ENCODE results near the gene KRABD2.

The KRABD2 gene

GRCh38 chr17:8392274-8392673 lies 15.8 kb upstream of the KRABD2 start:
- no peaks in the 10 kb centered on the region for H3K9me2 ChIP-seq (ENCODE audit: insufficient read depth, low read length)
- intact Hi-C loops (cut with micrococcal nuclease; ENCODE audit: unreplicated experiment), result no loop called here
- no peak overlapping the region for H3K4me3 ChIP-seq (ENCODE audit: low read depth, low read length, poor library complexity, severe bottlenecking)
- no peaks in the 10 kb centered on the region for H3K36me3 ChIP-seq (ENCODE audit: insufficient read depth, low read length)
- ChIA-PET CTCF (ENCODE audit: unreplicated experiment) (no interaction called here), POLR2A (no interaction called here)
- H3K4me1 ChIP-seq (ENCODE audit: insufficient read depth, low read length, poor library complexity, severe bottlenecking), result peaks cover 12% of the 10 kb centered on the region
- H3K9me3 ChIP-seq (ENCODE audit: low read length), result no peaks in the 10 kb centered on the region
- H3K79me2 ChIP-seq (ENCODE audit: insufficient read depth, low read depth, low read length), result no peaks in the 10 kb centered on the region
- H3K27ac ChIP-seq (ENCODE audit: low read depth, low read length, poor library complexity, severe bottlenecking), result no peak overlapping the region
- TF ChIP-seq CTCF (conservative IDR thresholded peaks at IDR 0.05; ENCODE audit: low read length) (no peak), EZH2phosphoT487 (IDR thresholded peaks at IDR 0.05; ENCODE audit: borderline replicate concordance, low read depth, low read length) (no peak)
- H4K20me1 ChIP-seq (ENCODE audit: insufficient read depth, low read length), result no peaks in the 10 kb centered on the region
- BruUV-seq (replicated peaks), result no TSS peak
- H3K4me2 ChIP-seq (ENCODE audit: low read length), result no peak overlapping the region
- DNase-seq (ENCODE audit: low spot score), result no peak
- H2AFZ ChIP-seq (ENCODE audit: low read length), result no peak overlapping the region

- CTCF ChIA-PET (ENCODE audit: unreplicated experiment), result no interaction called here
- H3K4me1 ChIP-seq (ENCODE audit: insufficient read depth, low read length, poor library complexity, severe bottlenecking), result peaks cover 12% of the 10 kb centered on the region
- DNase-seq (ENCODE audit: low spot score), result no peak
- BruUV-seq (replicated peaks), result no TSS peak
- no peaks in the 10 kb centered on the region for H3K79me2 ChIP-seq (ENCODE audit: insufficient read depth, low read depth, low read length)
- H2AFZ ChIP-seq (ENCODE audit: low read length), result no peak overlapping the region
- H3K9me2 ChIP-seq (ENCODE audit: insufficient read depth, low read length), result no peaks in the 10 kb centered on the region
- H3K4me2 ChIP-seq (ENCODE audit: low read length), result no peak overlapping the region
- H3K27ac ChIP-seq (ENCODE audit: low read depth, low read length, poor library complexity, severe bottlenecking), result no peak overlapping the region
- H3K4me3 ChIP-seq (ENCODE audit: low read depth, low read length, poor library complexity, severe bottlenecking), result no peak overlapping the region
- POLR2A ChIA-PET, result no interaction called here
- H3K9me3 ChIP-seq (ENCODE audit: low read length), result no peaks in the 10 kb centered on the region
- intact Hi-C loops (cut with micrococcal nuclease; ENCODE audit: unreplicated experiment), result no loop called here
- TF ChIP-seq EZH2phosphoT487 (IDR thresholded peaks at IDR 0.05; ENCODE audit: borderline replicate concordance, low read depth, low read length) (no peak), CTCF (conservative IDR thresholded peaks at IDR 0.05; ENCODE audit: low read length) (no peak)
- H4K20me1 ChIP-seq (ENCODE audit: insufficient read depth, low read length), result no peaks in the 10 kb centered on the region
- H3K36me3 ChIP-seq (ENCODE audit: insufficient read depth, low read length), result no peaks in the 10 kb centered on the region
These were observed 15.2 kb upstream of the KRABD2 start for GRCh38 chr17:8391711-8392110.

DNA sequence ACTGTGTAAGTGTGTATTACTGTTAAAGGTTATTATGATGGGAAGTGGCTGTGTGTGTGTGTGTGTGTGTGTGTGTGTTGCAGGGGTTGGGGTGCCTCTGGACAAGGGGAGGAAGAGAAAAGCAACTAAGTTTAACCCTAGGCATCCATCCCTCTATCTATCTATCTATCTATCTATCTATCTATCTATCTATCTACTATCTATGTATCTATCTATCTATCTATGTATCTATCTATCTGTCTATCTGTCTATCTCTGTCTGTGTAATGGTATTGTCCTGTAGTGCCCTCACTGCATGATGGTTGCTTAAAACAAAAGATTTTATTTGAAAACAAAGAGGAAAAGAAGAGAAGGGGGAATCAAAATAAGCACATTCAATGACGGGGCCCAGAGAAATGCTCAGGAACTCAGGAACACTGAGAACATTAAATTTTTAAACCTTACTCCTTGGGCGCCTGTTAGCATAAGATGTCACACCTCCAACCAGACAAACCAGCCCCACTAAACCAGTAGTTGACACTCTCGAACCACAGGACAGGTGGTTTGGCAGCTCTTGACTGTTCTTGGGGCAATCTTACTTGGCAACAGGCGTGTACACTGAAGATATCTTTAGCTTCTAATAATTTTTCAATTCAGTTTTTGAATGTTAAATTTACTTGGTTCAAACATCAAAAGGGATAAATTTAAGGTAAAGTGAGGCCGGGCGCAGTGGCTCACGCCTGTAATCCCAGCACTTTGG lies 11.6 kb upstream of the KRABD2 start:
- POLR2A ChIA-PET, result no interaction called here
- intact Hi-C loops (cut with micrococcal nuclease; ENCODE audit: unreplicated experiment), result loop anchor here (10.0 kb wide), 1 partner anchor 357 kb away; the partner anchor contains the start of gene CCDC42

More for the DNA sequence above, 11.6 kb upstream of the KRABD2 start:
- Histone ChIP-seq H3K4me3 (ENCODE audit: low read depth, low read length, poor library complexity, severe bottlenecking) (no peak overlapping the region), H3K9me3 (ENCODE audit: low read length) (no peaks in the 10 kb centered on the region), H3K9me2 (ENCODE audit: insufficient read depth, low read length) (no peaks in the 10 kb centered on the region), H4K20me1 (ENCODE audit: insufficient read depth, low read length) (no peaks in the 10 kb centered on the region), H3K27ac (ENCODE audit: low read depth, low read length, poor library complexity, severe bottlenecking) (no peak overlapping the region), H3K36me3 (ENCODE audit: insufficient read depth, low read length) (no peaks in the 10 kb centered on the region), H3K79me2 (ENCODE audit: insufficient read depth, low read depth, low read length) (peaks cover 9% of the 10 kb centered on the region; the same call in 1 of the 2 replicates), H2AFZ (ENCODE audit: low read length) (no peak overlapping the region), H3K4me1 (ENCODE audit: insufficient read depth, low read length, poor library complexity, severe bottlenecking) (peaks cover 11% of the 10 kb centered on the region), H3K4me2 (ENCODE audit: low read length) (no peak overlapping the region)
- no peak for TF ChIP-seq CTCF (conservative IDR thresholded peaks at IDR 0.05; ENCODE audit: low read length)
- no peak for TF ChIP-seq EZH2phosphoT487 (IDR thresholded peaks at IDR 0.05; ENCODE audit: borderline replicate concordance, low read depth, low read length)
- CTCF ChIA-PET (ENCODE audit: unreplicated experiment), result no interaction called here
- no TSS peak for BruUV-seq (replicated peaks)
- DNase-seq (ENCODE audit: low spot score), result no peak

All from OCI-LY7 (cell line).